Astrocyte of the spinal cord (primary cell): ENCODE measurements around the gene KRTAP5-11.
"Not testable (repeated sequence)": the region's sequence is repeated elsewhere in the genome, so short reads cannot be mapped to it uniquely, and the experiment has no call there.

Experiments
- DNase-seq: peaks from one replicate; pipeline ENCODE4 v3.0.0; 2011; ENCODE audit warnings: low read depth, low spot score
- H3K4me3 ChIP-seq: 2 replicates; pipeline ENCODE4 v1.5.1; 2011; ENCODE audit warnings: low read depth, mild to moderate bottlenecking, low read length, moderate library complexity
- in situ Hi-C: cut with HindIII; loops from 2 replicates; pipeline ENCODE4 v1.10.0; 2017; ENCODE audit warnings: low sequenced_read_pairs
- TF ChIP-seq, protein P1 (sequence below): IDR thresholded peaks from 2 replicates; pipeline ENCODE4 v1.5.1; 2012; ENCODE audit warnings: low read depth, mild to moderate bottlenecking, low read length, inconsistent platforms

KRTAP5-11 gene

DNA sequence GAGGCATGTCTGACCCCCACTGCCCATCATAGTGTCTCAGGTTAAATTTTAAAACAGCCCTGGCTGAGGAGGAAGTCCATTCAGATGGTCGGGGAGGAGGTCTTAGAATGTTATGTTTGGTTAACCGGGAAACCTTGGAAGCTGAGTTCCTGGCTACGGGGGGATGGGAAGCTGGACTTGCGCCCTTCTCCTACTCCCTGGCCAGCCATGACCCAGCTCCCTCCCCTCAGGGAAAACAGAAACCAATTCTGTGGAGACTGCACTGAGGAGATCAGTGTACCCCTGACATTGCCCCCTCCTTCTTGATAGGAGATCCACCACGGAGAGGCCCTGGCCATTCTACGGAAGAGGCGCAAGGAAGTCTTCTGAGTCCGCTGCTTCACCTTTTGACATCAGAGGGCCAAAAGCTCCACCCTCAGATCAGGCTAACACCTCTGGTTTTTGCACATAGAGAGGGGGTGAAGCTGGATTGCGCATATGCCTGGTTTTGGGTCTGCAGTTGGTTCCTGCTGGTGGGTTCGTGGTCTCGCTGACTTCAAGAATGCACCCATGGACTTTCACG is 37.2 kb downstream of the KRTAP5-11 start:
- TF ChIP-seq, protein P1, sequence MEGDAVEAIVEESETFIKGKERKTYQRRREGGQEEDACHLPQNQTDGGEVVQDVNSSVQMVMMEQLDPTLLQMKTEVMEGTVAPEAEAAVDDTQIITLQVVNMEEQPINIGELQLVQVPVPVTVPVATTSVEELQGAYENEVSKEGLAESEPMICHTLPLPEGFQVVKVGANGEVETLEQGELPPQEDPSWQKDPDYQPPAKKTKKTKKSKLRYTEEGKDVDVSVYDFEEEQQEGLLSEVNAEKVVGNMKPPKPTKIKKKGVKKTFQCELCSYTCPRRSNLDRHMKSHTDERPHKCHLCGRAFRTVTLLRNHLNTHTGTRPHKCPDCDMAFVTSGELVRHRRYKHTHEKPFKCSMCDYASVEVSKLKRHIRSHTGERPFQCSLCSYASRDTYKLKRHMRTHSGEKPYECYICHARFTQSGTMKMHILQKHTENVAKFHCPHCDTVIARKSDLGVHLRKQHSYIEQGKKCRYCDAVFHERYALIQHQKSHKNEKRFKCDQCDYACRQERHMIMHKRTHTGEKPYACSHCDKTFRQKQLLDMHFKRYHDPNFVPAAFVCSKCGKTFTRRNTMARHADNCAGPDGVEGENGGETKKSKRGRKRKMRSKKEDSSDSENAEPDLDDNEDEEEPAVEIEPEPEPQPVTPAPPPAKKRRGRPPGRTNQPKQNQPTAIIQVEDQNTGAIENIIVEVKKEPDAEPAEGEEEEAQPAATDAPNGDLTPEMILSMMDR, result no peak
- no peak overlapping the region for H3K4me3 ChIP-seq
- no peak for DNase-seq
- in situ Hi-C loops, result no loop called here

DNA sequence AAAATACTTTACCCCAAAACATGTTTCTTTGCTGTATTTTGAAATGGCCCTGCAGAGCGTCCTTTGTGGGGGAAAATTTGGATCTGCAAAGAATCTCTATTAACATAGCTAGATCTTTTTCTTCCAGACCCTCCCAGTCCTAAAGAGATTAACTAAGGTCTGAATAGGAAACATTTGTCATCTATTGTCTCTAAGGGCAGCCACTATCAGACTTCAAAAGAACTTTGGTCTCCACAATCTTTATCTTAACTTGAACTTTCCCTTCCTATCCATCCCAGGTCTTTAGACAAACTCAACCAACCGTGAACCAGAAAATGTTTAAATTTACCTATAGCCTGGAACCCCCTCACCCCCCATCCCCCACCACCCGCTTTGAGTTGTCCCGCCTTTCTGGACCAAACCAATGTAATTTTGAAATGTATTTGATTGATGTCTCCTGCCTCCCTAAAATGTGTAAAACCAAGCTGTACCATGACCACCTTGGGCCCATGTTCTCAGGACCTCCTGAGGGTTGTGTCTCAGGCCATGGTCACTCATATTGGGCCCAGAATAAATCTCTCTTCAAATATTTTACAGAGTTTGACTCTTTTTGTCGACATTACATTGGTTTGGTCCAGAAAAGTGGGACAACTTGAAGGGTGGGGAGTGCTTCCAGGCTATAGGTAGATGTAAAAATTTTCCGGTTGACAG is 38.0 kb downstream of the KRTAP5-11 start:
- H3K4me3 ChIP-seq, result no peak overlapping the region
- TF ChIP-seq, protein P1, result no peak
- DNase-seq, result no peak
- in situ Hi-C loops, result no loop called here

DNA sequence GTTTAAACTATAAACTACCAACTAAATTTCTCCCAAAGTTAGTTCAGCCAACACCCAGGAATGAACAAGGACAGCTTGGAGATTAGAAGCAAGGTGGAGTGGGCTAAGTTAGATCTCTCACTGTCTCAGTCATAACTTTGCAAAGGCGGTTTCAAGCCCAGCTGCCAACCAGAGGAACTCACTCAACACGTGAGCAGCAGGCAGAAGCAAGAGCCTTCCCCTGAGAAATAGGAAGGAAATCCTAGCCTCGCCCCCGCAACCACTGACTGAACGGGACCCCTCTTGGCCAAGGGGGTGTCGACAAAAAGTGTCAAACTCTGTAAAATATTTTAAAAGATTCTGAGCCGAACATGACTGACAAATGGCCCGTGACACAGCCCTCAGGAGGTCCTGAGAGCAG is 38.8 kb downstream of the KRTAP5-11 start:
- H3K4me3 ChIP-seq, result no peak overlapping the region
- in situ Hi-C loops, result no loop called here
- TF ChIP-seq, protein P1, result no peak
- DNase-seq, result no peak

GRCh38 chr11:71542879-71543777 is 39.5 kb downstream of the KRTAP5-11 start:
- in situ Hi-C loops, result no loop called here
- H3K4me3 ChIP-seq, result no peak overlapping the region
- TF ChIP-seq, protein P1, result no peak
- no peak for DNase-seq

GRCh38 chr11:71542382-71542781 is 40.3 kb downstream of the KRTAP5-11 start:
- no peak overlapping the region for H3K4me3 ChIP-seq
- TF ChIP-seq, protein P1, result no peak
- in situ Hi-C loops, result no loop called here
- DNase-seq, result no peak

DNA sequence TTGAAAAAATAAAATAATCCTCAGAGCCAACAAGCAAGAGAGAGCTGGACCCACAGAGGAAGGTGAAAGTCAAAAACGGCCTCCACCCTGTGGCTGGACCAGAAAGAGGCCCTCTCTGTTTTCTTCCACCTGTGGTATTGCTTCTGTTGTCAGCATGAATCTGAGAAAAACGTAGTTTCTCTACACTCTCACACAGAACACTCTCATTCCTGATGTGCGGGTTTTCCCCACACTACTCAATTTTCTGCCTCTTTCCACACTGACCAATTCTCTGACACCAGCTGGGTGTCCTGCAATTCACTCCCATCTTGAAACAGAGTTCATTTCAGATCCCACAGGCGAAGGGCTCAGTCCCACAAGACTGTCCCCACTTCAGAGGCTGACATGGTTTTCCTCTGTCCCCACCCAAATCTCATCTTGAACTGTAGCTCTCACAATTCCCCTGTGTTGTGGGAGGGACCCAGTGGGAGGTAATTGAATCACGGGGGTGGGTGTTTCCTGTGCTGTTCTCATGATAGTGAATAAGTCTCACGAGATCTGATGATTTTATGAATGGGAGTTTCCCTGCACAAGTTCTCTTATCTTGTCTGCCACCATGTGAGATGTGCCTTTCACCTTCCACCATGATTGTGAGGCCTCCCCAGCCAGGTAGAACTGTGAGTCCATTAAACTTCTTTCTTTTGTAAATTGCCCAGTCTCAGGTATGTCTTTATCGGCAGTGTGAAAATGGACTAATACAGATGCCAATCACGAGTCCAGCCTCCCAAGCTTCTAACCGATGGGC is 42.0 kb downstream of the KRTAP5-11 start:
- H3K4me3 ChIP-seq, in situ Hi-C loops, DNase-seq: not testable (repeated sequence)

DNA sequence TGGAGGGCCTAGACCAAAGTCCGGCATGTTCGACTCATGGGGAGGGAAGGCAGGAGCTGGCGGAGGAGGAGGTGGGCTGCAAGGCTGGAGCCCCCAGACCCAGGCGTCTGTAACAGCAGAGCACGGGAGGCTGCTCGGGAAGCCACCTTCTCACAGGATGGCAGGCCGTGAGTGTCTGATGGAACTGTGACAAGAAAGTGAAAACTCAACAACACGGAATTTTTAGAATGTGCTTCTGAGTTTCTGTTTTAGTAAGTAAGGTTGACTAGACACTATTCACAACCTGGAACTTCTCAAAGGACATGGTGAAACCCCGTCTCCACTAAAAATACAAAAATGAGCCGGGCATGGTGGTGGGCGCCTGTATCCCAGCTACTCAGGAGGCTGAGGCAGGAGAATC is 42.7 kb downstream of the KRTAP5-11 start:
- DNase-seq, in situ Hi-C loops, H3K4me3 ChIP-seq: not testable (repeated sequence)
